Panc1 (cell line): ENCODE measurements around the gene ANKRD10.

Source experiments
- POLR2AphosphoS5 ChIP-seq: IDR thresholded peaks from 2 replicates; pipeline ENCODE4 v1.6.1; 2012; ENCODE audit warnings: mild to moderate bottlenecking, low read depth, low read length, moderate library complexity
- TCF7L2 ChIP-seq: IDR thresholded peaks from 2 replicates; pipeline ENCODE4 v1.6.1; 2011; ENCODE audit warnings: mild to moderate bottlenecking, low read depth, low read length, inconsistent platforms
- TF ChIP-seq, protein P1 (sequence below): fragments of 450-650 bp; IDR thresholded peaks from 2 replicates; pipeline ENCODE4 v1.5.1; 2017; ENCODE audit warnings: mild to moderate bottlenecking

DNA sequence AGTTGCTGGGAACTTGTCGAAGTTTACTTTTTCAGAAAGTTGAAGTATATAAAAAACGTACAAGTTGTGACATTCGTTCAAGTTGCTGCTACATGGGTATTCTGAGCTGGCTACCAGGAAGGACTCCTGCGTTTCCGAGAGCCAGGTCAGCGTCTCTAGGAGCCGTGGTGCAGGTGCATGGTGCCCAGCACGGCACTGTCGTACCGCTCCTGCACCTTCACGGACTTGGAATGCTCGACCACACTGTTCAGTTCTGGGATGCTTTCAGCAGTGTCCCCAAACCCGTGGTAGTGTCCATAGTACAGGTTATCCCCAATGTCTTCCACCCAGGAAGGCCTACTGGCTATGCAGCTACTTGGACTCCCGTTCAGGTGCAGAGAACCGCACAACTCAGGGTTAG is 35.4 kb downstream of the ANKRD10 start:
- TF ChIP-seq, protein P1, sequence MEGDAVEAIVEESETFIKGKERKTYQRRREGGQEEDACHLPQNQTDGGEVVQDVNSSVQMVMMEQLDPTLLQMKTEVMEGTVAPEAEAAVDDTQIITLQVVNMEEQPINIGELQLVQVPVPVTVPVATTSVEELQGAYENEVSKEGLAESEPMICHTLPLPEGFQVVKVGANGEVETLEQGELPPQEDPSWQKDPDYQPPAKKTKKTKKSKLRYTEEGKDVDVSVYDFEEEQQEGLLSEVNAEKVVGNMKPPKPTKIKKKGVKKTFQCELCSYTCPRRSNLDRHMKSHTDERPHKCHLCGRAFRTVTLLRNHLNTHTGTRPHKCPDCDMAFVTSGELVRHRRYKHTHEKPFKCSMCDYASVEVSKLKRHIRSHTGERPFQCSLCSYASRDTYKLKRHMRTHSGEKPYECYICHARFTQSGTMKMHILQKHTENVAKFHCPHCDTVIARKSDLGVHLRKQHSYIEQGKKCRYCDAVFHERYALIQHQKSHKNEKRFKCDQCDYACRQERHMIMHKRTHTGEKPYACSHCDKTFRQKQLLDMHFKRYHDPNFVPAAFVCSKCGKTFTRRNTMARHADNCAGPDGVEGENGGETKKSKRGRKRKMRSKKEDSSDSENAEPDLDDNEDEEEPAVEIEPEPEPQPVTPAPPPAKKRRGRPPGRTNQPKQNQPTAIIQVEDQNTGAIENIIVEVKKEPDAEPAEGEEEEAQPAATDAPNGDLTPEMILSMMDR: no peak
- TF ChIP-seq POLR2AphosphoS5: no peak
- TF ChIP-seq TCF7L2: no peak
